NCI-H446 (cell line): ENCODE measurements around the gene IKZF3.
"Not testable (repeated sequence)": the region's sequence is repeated elsewhere in the genome, so short reads cannot be mapped to it uniquely, and the experiment has no call there.

Source experiments
- DNase-seq, 2 experiments: peaks; one replicate each; lab custom pipeline; 2025; lab: John Stamatoyannopoulos, UW

IKZF3 gene

GRCh38 chr17:39755554-39756379, 108.3 kb downstream of the IKZF3 start:
- DNase-seq: no peak

GRCh38 chr17:39754958-39755553, 109.1 kb downstream of the IKZF3 start:
- no peak for DNase-seq

- peak; percentile 49 to 71 for DNase-seq
Observed at GRCh38 chr17:39754161-39754957, 109.8 kb downstream of the IKZF3 start.

- no peak for DNase-seq
Observed at GRCh38 chr17:39753514-39754160, 110.5 kb downstream of the IKZF3 start.

GRCh38 chr17:39752241-39752881, 111.8 kb downstream of the IKZF3 start:
- DNase-seq: no peak

GRCh38 chr17:39751637-39752036, 112.5 kb downstream of the IKZF3 start:
- peak in 1 of 2 experiments; percentile 30 for DNase-seq

- DNase-seq: no peak
Observed at GRCh38 chr17:39751016-39751543, 113.0 kb downstream of the IKZF3 start.

GRCh38 chr17:39750131-39751015, 113.7 kb downstream of the IKZF3 start:
- DNase-seq: peak in 1 of 2 experiments; percentile 37

- not testable (repeated sequence) for DNase-seq
Observed at GRCh38 chr17:39748444-39749034, 115.6 kb downstream of the IKZF3 start.

- no peak for DNase-seq
Observed at GRCh38 chr17:39747745-39748144, 116.4 kb downstream of the IKZF3 start.

- DNase-seq: no peak
Observed at GRCh38 chr17:39746145-39746461, 118.0 kb downstream of the IKZF3 start.

- no peak for DNase-seq
Observed at GRCh38 chr17:39745335-39746144, 118.6 kb downstream of the IKZF3 start.

GRCh38 chr17:39744836-39745215, 119.3 kb downstream of the IKZF3 start:
- DNase-seq: no peak

GRCh38 chr17:39744075-39744835, 119.9 kb downstream of the IKZF3 start:
- no peak for DNase-seq

- DNase-seq: no peak
Observed at GRCh38 chr17:39742856-39743436, 121.2 kb downstream of the IKZF3 start.

GRCh38 chr17:39742126-39742855, 121.8 kb downstream of the IKZF3 start:
- no peak for DNase-seq

GRCh38 chr17:39740357-39741111, 123.6 kb downstream of the IKZF3 start:
- no peak for DNase-seq
